Skeletal muscle satellite cell (primary cell): ENCODE results near the gene ZNF182.
"Not testable (repeated sequence)": the region's sequence is repeated elsewhere in the genome, so short reads cannot be mapped to it uniquely, and the experiment has no call there.

ENCODE experiments used
- H3K27me3 ChIP-seq: 2 replicates; pipeline ENCODE4 v1.7.0; 2013; ENCODE audit warnings: low read length; ENCODE audit not compliant: control insufficient read depth, insufficient read depth
- H3K36me3 ChIP-seq: 2 replicates; pipeline ENCODE4 v1.7.0; 2013; ENCODE audit warnings: mild to moderate bottlenecking, control low read depth, low read length; ENCODE audit not compliant: insufficient read depth
- H3K4me1 ChIP-seq: 2 replicates; pipeline ENCODE4 v1.7.0; 2013; ENCODE audit warnings: low read length; ENCODE audit not compliant: control insufficient read depth, insufficient read depth
- H3K4me2 ChIP-seq: 2 replicates; pipeline ENCODE4 v1.7.0; 2013; ENCODE audit warnings: mild to moderate bottlenecking, low read length
- H3K4me3 ChIP-seq: 2 replicates; pipeline ENCODE4 v1.7.0; 2013; ENCODE audit warnings: low read length
- H3K9ac ChIP-seq: 2 replicates; pipeline ENCODE4 v1.7.0; 2013; ENCODE audit warnings: mild to moderate bottlenecking, low read depth, low read length, moderate library complexity
- H3K9me3 ChIP-seq: replicated peaks from 2 replicates; pipeline ENCODE4 v1.7.0; 2013; ENCODE audit warnings: mild to moderate bottlenecking, control low read depth, low read length

ZNF182 gene

GRCh38 chrX:48022100-48022499, 18.3 kb upstream of the ZNF182 start:
- Histone ChIP-seq H3K27me3 (no peaks in the 10 kb centered on the region), H3K4me1 (no peaks in the 10 kb centered on the region), H3K4me3 (no peak overlapping the region), H3K9ac (peak overlapping the region; percentile 95), H3K36me3 (no peaks in the 10 kb centered on the region), H3K9me3 (no peaks in the 10 kb centered on the region), H3K4me2 (peak overlapping the region; percentile 66)

GRCh38 chrX:48021026-48021900, 17.5 kb upstream of the ZNF182 start:
- Histone ChIP-seq H3K4me2 (peak overlapping the region; percentile 66), H3K4me3 (peak overlapping the region; percentile 81), H3K36me3 (no peaks in the 10 kb centered on the region)

GRCh38 chrX:48020472-48020871, 16.7 kb upstream of the ZNF182 start:
- not testable (repeated sequence) for H3K9me3 ChIP-seq, H3K4me3 ChIP-seq

More at GRCh38 chrX:48021026-48021900, 17.5 kb upstream of the ZNF182 start:
- no peaks in the 10 kb centered on the region for H3K27me3 ChIP-seq
- no peaks in the 10 kb centered on the region for H3K4me1 ChIP-seq
- peak overlapping the region; percentile 95 for H3K9ac ChIP-seq
- no peaks in the 10 kb centered on the region for H3K9me3 ChIP-seq

DNA sequence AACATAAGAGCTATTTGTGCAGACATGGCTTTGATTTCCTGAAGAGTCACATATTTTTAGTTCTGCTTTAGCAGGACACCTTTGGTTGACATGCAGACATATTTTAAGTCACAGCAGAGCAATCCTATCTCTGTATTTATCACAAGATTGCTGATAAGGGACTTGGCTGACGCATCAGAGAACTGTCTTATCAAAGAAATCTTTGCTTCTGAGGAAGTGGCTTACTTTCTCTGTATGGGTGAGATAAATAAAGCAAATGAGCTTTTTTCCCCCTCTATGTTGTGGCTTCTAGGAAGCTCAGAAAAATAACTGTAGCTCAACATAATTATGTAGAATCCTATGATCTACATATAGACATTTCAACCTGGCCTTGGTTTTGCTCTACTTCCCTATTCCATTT, 16.1 kb upstream of the ZNF182 start:
- not testable (repeated sequence) for H3K9ac ChIP-seq, H3K4me1 ChIP-seq, H3K4me3 ChIP-seq, H3K4me2 ChIP-seq, H3K36me3 ChIP-seq, H3K27me3 ChIP-seq, H3K9me3 ChIP-seq

More at GRCh38 chrX:48020472-48020871, 16.7 kb upstream of the ZNF182 start:
- not testable (repeated sequence) for H3K4me1 ChIP-seq, H3K9ac ChIP-seq, H3K36me3 ChIP-seq, H3K27me3 ChIP-seq
- H3K4me2 ChIP-seq: peak overlapping the region; percentile 66

GRCh38 chrX:48016583-48017310, 13.0 kb upstream of the ZNF182 start:
- H3K4me3 ChIP-seq, H3K36me3 ChIP-seq, H3K4me2 ChIP-seq, H3K9me3 ChIP-seq, H3K27me3 ChIP-seq, H3K4me1 ChIP-seq, H3K9ac ChIP-seq: not testable (repeated sequence)

- not testable (repeated sequence) for H3K4me3 ChIP-seq, H3K9ac ChIP-seq, H3K4me1 ChIP-seq, H3K27me3 ChIP-seq, H3K4me2 ChIP-seq, H3K36me3 ChIP-seq, H3K9me3 ChIP-seq
These were observed 5.7 kb upstream of the ZNF182 start for GRCh38 chrX:48009445-48009960.

GRCh38 chrX:48006688-48007087, 2.9 kb upstream of the ZNF182 start, which contains the start of gene SPACA5:
Gene SPACA5, plus strand, starts transcription at chrX:48006988. Its CDS starts 815 bp downstream, at chrX:48007803.
- not testable (repeated sequence) for H3K9ac ChIP-seq, H3K36me3 ChIP-seq, H3K4me1 ChIP-seq, H3K9me3 ChIP-seq, H3K4me3 ChIP-seq, H3K4me2 ChIP-seq, H3K27me3 ChIP-seq

GRCh38 chrX:48003367-48003757, 427 bp downstream of the ZNF182 start:
- H3K4me3 ChIP-seq: peak overlapping the region; percentile 79
- no peaks in the 10 kb centered on the region for H3K4me1 ChIP-seq
- peak overlapping the region; percentile 96 for H3K4me2 ChIP-seq
- no peaks in the 10 kb centered on the region for H3K27me3 ChIP-seq
- H3K36me3 ChIP-seq: no peaks in the 10 kb centered on the region
- peak overlapping the region; percentile 86 for H3K9ac ChIP-seq
- no peaks in the 10 kb centered on the region for H3K9me3 ChIP-seq

GRCh38 chrX:48002929-48003328, 860 bp downstream of the ZNF182 start:
- Histone ChIP-seq H3K4me2 (peak overlapping the region; percentile 96), H3K9ac (peak overlapping the region; percentile 86), H3K4me3 (peak overlapping the region; percentile 79), H3K36me3 (no peaks in the 10 kb centered on the region), H3K27me3 (no peaks in the 10 kb centered on the region), H3K4me1 (no peaks in the 10 kb centered on the region), H3K9me3 (no peaks in the 10 kb centered on the region)

GRCh38 chrX:48002319-48002718, 1.5 kb downstream of the ZNF182 start:
- no peaks in the 10 kb centered on the region for H3K36me3 ChIP-seq

GRCh38 chrX:48001260-48001659, 2.5 kb downstream of the ZNF182 start:
- Histone ChIP-seq H3K4me1 (no peaks in the 10 kb centered on the region), H3K4me2 (no peak overlapping the region), H3K9me3 (no peaks in the 10 kb centered on the region)

More at GRCh38 chrX:48002319-48002718, 1.5 kb downstream of the ZNF182 start:
- no peaks in the 10 kb centered on the region for H3K9me3 ChIP-seq
- H3K27me3 ChIP-seq: no peaks in the 10 kb centered on the region
- peak overlapping the region; percentile 96 for H3K4me2 ChIP-seq
- H3K4me3 ChIP-seq: no peak overlapping the region
- no peak overlapping the region for H3K9ac ChIP-seq
- H3K4me1 ChIP-seq: no peaks in the 10 kb centered on the region

More at GRCh38 chrX:48001260-48001659, 2.5 kb downstream of the ZNF182 start:
- H3K9ac ChIP-seq: no peak overlapping the region
- H3K27me3 ChIP-seq: no peaks in the 10 kb centered on the region
- H3K36me3 ChIP-seq: no peaks in the 10 kb centered on the region
- H3K4me3 ChIP-seq: no peak overlapping the region
